SK-N-MC (cell line): ENCODE results near the gene RHOG.
A peak's percentile ranks its signal among the peaks of the same experiment; 100 is the strongest.

Experiments
- DNase-seq: peaks from one replicate; pipeline ENCODE4 v3.0.0-alpha.2; 2011; ENCODE audit warnings: low read depth, low spot score
- H3K27ac ChIP-seq: fragments of 200-600 bp; sonication (generic); 2 replicates; pipeline ENCODE4 v1.5.1; 2016; ENCODE audit warnings: mixed run types
- H3K36me3 ChIP-seq: fragments of 200-600 bp; sonication (generic); 2 replicates; pipeline ENCODE4 v1.6.1; 2017; ENCODE audit warnings: antibody characterized with exemption, low read length, mixed read lengths; ENCODE audit not compliant: insufficient read depth
- H3K4me3 ChIP-seq: fragments of 200-600 bp; sonication (generic); 2 replicates; pipeline ENCODE4 v1.5.1; 2016
- H3K9ac ChIP-seq: fragments of 200-600 bp; sonication (generic); 2 replicates; pipeline ENCODE4 v1.8.0; 2017; ENCODE audit warnings: mixed run types, mixed read lengths; ENCODE audit not compliant: insufficient read length
- H3K9me3 ChIP-seq: fragments of 200-600 bp; sonication (generic); 2 replicates; pipeline ENCODE4 v1.6.1; 2017; ENCODE audit warnings: low read depth, mild to moderate bottlenecking, antibody characterized with exemption, low read length, moderate library complexity, mixed read lengths
- EZH2 ChIP-seq: fragments of 200-600 bp; sonication (generic); IDR thresholded peaks from one replicate; pipeline ENCODE4 v1.6.1; 2017; ENCODE audit warnings: antibody characterized with exemption
- FOXP2 ChIP-seq: optimal IDR thresholded peaks from 2 replicates; pipeline ENCODE3; 2011; ENCODE audit warnings: mild to moderate bottlenecking, moderate library complexity; ENCODE audit not compliant: insufficient read depth; ENCODE audit errors: extremely low read length, control extremely low read depth
- POLR2AphosphoS5 ChIP-seq: IDR thresholded peaks from 2 replicates; pipeline ENCODE4 v1.6.1; 2012; ENCODE audit warnings: mild to moderate bottlenecking, low read depth, low read length, borderline replicate concordance

The RHOG gene

GRCh38 chr11:3840870-3841425 is at the start of gene RHOG:
Gene RHOG (minus strand): TSS chr11:3840959. CDS start chr11:3828138, 12,821 bp downstream.
- Histone ChIP-seq H3K27ac (peak within 1 kb of the TSS; percentile 76), H3K36me3 (no peaks in the 10 kb centered on the region), H3K9me3 (no peaks in the 10 kb centered on the region), H3K9ac (peak within 1 kb of the TSS; percentile 86), H3K4me3 (peak within 1 kb of the TSS; percentile 90)
- TF ChIP-seq FOXP2 (no peak), EZH2 (no peak), POLR2AphosphoS5 (no peak)
- no peak for DNase-seq

- no peak overlapping the region for H3K4me3 ChIP-seq
- no peak for DNase-seq
- no peaks in the 10 kb centered on the region for H3K9me3 ChIP-seq
- H3K9ac ChIP-seq = no peak overlapping the region
- TF ChIP-seq POLR2AphosphoS5 (no peak), FOXP2 (no peak), EZH2 (no peak)
- H3K27ac ChIP-seq = no peak overlapping the region
- H3K36me3 ChIP-seq = no peaks in the 10 kb centered on the region
Measured at GRCh38 chr11:3890014-3890413, 49.3 kb upstream of the RHOG start.

DNA sequence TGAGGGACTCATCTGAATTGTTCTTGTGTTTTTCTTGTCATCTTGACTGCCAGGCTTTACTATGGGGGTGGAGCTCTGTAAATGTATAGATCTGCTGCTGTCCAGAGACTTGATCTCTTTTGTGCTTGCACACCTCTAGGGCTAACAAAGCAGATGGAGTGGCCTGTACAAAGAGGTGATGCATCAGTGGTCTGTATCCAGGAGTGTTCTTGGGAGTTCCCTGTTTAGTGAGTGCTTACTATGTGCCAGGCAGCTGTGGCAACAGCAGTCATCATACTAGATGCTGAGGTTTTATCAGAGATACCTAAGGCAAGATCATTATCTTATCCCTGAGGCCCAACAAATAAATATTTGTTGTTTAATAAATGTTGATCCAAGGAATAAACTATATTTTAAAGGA is 48.1 kb upstream of the RHOG start:
- Histone ChIP-seq H3K27ac (no peak overlapping the region), H3K36me3 (no peaks in the 10 kb centered on the region), H3K9ac (no peak overlapping the region), H3K4me3 (no peak overlapping the region), H3K9me3 (no peaks in the 10 kb centered on the region)
- TF ChIP-seq POLR2AphosphoS5 (no peak), EZH2 (no peak), FOXP2 (no peak)
- DNase-seq = no peak

GRCh38 chr11:3886985-3887384 is 46.2 kb upstream of the RHOG start:
- H3K36me3 ChIP-seq = no peaks in the 10 kb centered on the region
- TF ChIP-seq EZH2 = no peak
- no peak for TF ChIP-seq FOXP2
- no peak for TF ChIP-seq POLR2AphosphoS5
- no peak for DNase-seq
- no peaks in the 10 kb centered on the region for H3K9me3 ChIP-seq
- H3K27ac ChIP-seq = no peak overlapping the region
- H3K9ac ChIP-seq = no peak overlapping the region
- no peak overlapping the region for H3K4me3 ChIP-seq

DNA sequence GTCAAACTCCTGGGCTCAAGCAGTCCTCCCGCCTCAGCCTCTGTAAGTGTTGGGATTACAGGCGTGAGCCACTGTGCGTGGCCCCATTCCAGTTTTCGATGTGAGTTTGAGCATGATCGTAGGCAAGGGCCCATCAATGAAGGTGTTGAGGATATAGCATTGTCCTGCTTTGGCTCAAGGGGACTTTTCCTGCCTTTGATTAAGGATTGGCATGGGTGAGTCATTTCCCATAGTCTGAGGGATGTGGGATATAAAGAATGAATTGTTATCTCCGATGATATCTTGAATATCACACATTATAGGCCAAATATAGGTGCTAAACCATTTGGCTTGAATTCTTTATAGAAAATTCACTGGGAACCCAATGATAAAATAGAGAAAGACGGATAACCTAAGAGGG is 45.1 kb upstream of the RHOG start:
- Histone ChIP-seq H3K4me3 (no peak overlapping the region), H3K36me3 (no peaks in the 10 kb centered on the region), H3K9me3 (no peaks in the 10 kb centered on the region), H3K27ac (no peak overlapping the region), H3K9ac (no peak overlapping the region)
- no peak for DNase-seq
- TF ChIP-seq FOXP2 = no peak
- no peak for TF ChIP-seq POLR2AphosphoS5
- no peak for TF ChIP-seq EZH2

DNA sequence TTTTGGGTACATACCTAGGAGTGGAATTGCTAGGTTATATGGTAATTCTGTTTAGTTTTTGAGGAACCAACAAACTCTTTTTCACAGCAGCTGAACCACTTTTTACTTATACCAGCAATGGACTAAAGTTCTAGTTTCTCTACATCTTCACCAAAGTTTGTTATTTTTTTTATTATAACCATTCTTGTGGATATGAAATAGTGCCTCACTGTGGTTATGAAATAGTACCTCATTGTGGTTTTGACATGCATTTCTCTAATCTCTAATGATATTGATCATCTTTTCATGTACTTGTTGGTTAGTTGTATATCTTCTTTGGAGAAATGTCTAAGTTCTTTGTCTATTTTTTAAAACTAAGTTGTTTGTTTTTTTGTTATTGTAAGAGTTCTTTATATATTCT is 41.9 kb upstream of the RHOG start:
- Histone ChIP-seq H3K27ac (no peak overlapping the region), H3K4me3 (no peak overlapping the region), H3K9ac (no peak overlapping the region), H3K36me3 (no peaks in the 10 kb centered on the region), H3K9me3 (no peaks in the 10 kb centered on the region)
- no peak for TF ChIP-seq POLR2AphosphoS5
- no peak for TF ChIP-seq EZH2
- TF ChIP-seq FOXP2 = no peak
- no peak for DNase-seq

- no peaks in the 10 kb centered on the region for H3K36me3 ChIP-seq
- no peak overlapping the region for H3K27ac ChIP-seq
- no peak overlapping the region for H3K9ac ChIP-seq
- no peak for TF ChIP-seq EZH2
- TF ChIP-seq POLR2AphosphoS5 = no peak
- TF ChIP-seq FOXP2 = no peak
- DNase-seq = no peak
- H3K4me3 ChIP-seq = no peak overlapping the region
- H3K9me3 ChIP-seq = no peaks in the 10 kb centered on the region
Measured at GRCh38 chr11:3880724-3881123, 40.0 kb upstream of the RHOG start.

GRCh38 chr11:3879967-3880542 is 39.3 kb upstream of the RHOG start:
- no peak for TF ChIP-seq POLR2AphosphoS5
- no peak for TF ChIP-seq EZH2
- TF ChIP-seq FOXP2 = no peak
- no peaks in the 10 kb centered on the region for H3K9me3 ChIP-seq
- DNase-seq = no peak
- H3K4me3 ChIP-seq = no peak overlapping the region
- no peak overlapping the region for H3K9ac ChIP-seq
- H3K36me3 ChIP-seq = no peaks in the 10 kb centered on the region
- H3K27ac ChIP-seq = no peak overlapping the region

GRCh38 chr11:3879216-3879966 is 38.6 kb upstream of the RHOG start:
- DNase-seq = no peak

More at GRCh38 chr11:3879216-3879966, 38.6 kb upstream of the RHOG start:
- Histone ChIP-seq H3K36me3 (no peaks in the 10 kb centered on the region), H3K9ac (no peak overlapping the region), H3K9me3 (no peaks in the 10 kb centered on the region), H3K27ac (no peak overlapping the region), H3K4me3 (no peak overlapping the region)
- TF ChIP-seq EZH2 = no peak
- no peak for TF ChIP-seq FOXP2
- no peak for TF ChIP-seq POLR2AphosphoS5
